Activated CD8-positive, alpha-beta memory T cell treated with anti-CD3 and anti-CD28 coated beads for 48 hours (primary cell): ENCODE measurements around the gene GATD1.

ENCODE experiments used
- DNase-seq, 3 experiments: peaks; one replicate each; pipeline ENCODE4 v3.0.0-alpha.2; 2020; ENCODE audit warnings: low read depth in 2 of 3, low spot score in 2 of 3

GATD1 gene

DNA sequence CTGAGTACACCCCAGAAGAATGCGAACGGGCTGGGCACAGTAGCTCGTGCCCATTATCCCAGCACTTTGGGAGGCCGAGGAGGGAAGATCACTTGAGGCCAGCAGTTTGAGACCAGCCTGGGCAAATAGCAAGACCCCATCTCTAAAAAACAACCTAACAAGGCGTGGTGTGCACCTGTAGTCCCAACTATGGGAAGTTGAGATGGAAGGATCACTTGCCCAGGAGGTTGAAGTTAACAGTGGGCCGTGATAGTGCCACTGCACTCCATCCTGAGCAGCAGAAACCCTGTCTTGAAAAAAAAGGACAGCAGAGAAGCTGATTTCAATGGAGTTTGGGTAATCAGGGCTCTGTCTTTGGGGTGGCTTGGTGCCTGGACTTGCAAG, 35.8 kb upstream of the GATD1 start:
- no peak for DNase-seq

DNA sequence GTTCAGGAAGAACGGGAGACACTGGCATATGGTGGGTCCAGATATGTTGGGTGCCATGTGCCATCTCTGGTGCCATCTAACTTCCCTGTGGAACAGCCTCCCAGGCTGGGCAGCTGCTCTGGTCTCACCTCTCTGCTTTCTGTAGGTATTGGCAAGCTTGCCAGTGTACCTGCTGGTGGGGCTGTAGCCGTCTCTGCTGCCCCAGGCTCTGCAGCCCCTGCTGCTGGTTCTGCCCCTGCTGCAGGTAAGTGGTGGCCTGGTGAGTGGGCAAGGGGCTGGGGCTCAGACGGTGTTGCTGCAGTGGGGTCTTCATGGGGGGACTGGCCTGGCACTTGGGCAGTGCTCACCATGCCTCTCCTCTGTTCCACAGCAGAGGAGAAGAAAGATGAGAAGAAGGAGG, 35.1 kb upstream of the GATD1 start:
- DNase-seq, result no peak

DNA sequence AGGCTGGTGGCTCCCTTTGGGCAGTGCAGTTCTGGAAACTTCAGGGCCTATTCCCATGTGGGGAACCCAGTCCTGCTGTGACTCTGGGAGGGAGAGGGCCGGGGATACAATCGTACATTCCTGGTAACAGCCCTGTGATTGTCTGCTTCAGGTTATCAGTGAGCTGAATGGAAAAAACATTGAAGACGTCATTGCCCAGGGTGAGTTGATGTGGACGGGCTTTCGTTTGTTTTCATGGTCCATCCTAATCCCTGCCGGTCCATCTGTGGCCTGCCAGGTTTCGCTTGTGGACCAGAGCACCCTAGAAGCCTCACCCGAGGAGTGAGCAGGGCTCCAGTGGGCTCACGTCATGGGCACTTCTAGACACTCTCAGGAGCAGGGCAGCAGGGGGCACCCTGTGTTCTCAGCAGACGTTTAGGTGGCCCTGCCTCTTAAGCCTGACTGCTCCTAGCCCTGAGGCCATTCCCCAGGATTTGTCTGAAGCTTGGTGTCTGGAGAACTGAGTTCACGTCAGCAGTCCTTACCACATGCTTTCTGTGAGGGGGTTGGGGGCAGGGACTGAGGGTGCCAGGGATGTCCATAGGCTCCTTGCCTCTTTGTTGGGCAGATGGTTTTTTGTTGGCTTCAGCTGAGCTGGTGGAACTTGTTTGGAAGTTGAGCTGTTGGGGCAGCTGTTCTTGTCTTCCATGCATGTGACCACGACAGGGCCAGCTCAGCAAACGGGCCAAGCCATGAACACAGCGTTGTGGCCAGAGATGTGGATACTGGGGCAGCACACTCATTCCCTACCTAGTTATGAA, 34.4 kb upstream of the GATD1 start:
- DNase-seq, result no peak

DNA sequence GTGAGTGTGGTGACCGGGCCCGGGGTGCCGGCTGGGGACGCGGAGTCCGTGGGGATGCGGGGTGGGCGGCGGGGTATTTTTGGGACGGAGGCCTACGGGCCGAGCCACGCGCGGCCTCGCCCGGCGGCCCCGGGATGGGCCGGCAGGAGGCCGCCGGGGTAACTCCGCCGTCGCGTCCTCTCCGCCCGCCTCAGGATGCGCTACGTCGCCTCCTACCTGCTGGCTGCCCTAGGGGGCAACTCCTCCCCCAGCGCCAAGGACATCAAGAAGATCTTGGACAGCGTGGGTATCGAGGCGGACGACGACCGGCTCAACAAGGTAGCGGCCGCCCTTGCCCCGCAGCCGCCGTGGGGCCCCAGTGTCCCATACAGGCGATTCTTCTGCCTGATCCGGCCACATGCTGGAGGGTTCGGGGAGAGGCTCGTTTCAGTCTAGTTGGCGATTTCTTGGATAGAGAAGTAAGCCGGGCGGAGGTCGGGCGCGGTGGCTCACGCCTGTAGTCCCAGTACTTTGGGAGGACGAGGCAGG, 32.8 kb upstream of the GATD1 start:
- DNase-seq, result no peak

DNA sequence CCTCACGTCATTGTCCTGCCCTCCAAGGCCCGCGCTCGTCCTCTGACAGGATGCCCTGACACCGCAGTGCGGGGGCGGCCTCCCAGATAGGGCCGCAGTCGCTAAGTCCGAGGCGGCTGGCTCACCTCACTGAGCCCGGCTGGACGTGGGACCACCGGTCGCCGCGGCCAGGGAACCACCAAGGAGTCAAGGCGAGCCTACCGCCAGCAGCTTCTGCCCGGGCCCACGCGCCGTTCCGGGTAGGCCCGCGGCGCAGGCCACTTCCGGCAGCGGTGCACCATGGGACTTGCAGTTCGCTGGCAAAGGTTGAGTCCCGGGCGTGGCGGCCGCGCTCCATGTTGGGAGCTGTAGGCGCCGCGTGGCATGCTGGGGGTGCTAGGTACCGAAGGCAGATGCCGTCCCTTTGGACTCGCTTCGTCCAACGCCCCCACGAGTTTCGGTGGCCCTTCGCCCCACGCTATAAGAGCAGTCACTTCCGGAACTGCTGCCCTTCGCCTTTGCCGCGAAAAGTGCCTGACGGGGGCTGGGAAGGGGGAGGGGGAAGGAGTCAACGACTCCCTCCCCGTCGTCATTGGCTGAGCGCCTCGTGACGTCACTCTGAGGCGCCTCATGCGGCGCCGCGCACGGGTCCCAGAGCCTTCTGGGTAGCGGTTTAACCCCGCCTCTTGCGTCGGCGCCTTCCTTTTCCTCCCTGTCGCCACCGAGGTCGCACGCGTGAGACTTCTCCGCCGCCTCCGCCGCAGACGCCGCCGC, 32.2 kb upstream of the GATD1 start, which contains the start of gene RPLP2:
RPLP2 (plus strand) TSS at position 681 of the 753 bp plus-strand sequence. CDS start 268 bp downstream, outside the sequence.
- peak; percentile 97 for DNase-seq

DNA sequence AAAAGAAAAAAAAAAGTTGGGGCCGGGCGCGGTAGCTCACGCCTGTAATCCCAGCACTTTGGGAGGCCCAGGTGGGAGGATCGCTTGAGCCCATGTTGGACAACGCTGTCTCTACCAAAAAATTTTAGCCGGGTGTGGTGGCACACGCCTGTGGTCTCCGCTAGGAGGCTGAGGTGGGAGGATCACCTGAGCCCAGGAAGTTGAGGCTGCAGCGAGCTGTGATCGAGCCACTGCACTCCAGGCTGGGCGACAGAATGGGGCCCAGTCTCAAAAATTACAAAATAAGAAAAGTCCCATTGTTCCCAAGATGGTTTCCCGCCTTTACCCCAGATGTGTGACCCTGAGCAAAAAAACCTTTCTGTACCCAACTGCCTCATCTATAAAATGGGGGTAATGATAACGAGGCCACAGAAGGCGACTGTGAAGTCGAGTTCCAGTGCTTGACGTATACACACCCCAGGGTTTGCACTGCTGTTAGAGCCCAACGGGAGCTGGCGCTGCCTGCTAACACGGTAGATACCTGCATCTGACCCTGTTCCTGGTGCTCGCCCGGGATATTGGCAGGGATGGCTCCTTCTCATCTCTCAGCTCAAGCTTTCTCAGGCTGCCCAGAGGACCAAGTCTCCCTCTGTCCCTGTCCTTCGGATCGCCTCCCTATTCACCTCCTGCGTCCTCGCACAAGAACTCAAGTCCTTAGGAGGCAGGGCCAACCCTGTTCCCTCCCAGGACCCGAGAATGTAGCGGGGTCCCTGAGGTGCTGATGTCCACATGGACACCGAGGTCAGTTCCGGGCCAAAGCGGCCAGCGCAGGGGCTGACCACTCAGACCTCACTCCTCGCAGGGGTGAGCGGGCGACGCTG, 31.4 kb upstream of the GATD1 start:
- no peak for DNase-seq

DNA sequence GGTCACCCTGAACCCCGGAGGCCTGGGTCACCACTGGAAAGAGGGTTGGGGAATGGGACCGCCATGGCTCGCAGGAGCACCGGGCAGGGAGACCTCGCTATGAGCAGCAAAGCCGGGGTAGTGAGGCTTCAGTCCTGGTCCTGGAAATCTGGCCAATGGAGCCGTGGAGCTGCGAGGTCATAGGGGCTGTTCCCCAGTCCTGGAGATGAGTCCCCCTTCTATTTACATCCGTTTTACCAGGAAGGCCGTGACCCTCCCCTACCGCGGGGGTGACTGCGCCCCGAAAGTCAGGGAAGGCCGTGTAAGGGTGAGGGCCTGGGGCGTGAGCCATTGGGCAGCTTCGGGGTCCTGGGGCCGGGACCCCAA, 27.3 kb upstream of the GATD1 start:
- no peak for DNase-seq

DNA sequence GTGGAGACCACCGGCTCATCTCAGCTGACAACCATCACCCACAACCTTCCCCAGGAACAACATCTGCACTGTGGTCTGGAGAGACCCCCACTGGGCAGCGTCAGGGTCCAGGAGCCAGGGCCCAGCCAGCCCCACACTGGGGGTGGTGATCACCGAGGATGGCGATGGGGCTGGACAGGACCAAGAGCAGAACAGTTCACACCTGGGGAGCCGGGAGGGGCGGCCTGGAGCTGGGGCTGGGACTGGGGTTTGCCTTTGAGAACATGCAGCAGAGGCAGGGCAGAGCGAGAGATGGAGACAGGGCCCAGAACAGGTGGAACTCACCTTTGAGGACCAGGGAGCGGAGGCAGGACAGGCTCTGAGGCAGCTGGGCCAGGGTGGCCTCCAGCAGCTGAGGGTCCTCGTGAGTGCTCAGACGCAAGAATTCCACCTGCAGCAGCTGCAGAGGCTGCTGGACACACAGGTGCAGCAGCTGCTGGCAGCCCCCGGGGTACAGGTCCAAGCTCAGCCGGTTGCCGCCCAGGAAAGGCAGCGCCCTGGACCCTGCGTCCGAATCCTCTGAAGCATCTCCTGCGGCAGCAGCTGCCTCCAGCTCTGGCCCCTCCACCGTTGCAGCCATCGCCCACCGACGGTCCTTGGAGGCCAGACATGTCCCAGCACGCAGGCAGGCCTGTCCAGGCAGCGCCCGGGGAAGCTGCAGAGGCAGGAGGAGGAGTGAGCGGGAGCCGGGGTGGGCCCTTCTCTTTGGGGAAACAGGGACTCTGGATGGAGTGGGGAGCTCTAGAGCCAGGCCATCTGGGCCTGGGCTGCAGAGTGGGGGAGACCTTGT, 26.7 kb upstream of the GATD1 start:
- DNase-seq, result no peak

DNA sequence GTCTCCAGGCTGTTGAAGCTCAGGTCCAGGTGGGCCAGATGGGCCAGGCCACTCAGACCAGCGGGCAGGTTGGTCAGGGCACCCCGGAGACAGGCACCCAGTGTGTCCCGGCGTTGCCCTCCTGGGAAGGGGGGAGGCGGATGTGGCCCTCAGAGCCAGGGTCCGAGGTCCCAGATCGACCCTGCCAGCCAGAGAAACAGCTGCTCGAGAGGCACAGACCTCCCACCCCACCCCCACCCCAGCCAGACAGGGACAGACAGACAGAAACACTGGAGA, 26.1 kb upstream of the GATD1 start:
- DNase-seq, result no peak

DNA sequence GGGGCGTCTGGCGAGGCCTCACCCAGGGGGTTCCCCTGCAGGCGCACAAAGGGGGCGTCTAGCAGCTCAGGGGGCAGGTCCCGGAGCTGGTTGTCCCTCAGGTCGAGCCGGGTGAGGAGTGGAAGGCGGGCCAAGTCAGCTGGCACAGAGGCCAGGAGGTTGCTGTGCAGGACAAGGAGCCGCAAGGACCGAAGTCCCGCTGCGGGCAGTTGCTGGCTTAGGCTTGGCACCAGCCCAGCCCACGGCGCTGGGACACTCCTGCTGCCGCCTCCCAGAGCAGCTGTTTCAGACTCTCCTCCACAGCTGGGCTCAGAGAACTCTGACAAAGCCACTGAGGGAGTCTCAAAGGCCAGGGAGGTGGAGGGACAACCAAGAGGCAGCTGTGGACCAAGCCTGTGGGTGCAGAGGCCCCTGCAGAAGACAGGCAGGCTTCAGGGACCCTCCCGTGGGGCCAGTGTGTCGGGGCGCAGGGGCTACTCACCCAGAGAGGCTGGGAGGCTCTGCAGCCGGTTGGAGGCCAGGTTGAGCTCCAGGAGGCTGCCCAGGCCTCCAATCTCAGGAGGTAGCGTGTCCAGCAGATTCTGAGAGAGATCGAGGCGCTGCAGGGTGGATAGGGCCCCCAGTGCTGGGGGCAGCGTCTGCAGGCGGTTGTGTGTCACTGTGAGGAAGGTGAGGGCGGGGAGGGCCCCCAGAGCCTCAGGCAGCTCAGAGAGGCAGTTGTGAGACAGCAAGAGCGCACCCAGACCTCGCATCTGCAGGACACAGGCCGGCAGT, 25.6 kb upstream of the GATD1 start:
- no peak for DNase-seq

DNA sequence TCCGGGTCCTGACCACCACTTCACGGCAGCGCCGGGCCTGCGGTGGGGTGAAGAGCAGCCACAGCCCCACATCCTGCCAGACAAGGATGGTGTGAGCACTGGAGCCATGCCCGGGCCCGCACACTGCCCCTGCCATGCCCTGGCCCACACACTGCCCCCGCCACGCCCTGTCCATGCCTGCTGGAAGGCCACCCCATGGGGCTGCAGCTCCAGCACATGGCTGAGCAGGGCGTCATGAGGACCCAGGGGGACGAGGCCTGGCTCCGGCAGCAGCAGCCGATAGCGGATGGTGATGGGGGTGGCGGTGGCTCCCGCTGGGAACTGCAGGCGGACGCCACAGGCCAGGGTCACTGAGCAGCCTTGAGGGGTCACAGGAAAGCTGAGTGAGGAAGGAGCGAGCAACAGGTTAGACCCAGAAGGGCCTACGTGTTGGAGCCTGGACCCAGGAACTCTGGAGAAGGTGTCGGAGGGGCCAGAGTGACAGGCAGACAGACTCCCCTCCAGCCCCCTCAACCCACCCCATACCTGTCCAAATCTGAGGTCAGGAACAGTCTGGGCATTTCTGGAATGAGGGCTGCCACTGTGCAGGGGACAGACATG, 24.8 kb upstream of the GATD1 start:
- no peak for DNase-seq

DNA sequence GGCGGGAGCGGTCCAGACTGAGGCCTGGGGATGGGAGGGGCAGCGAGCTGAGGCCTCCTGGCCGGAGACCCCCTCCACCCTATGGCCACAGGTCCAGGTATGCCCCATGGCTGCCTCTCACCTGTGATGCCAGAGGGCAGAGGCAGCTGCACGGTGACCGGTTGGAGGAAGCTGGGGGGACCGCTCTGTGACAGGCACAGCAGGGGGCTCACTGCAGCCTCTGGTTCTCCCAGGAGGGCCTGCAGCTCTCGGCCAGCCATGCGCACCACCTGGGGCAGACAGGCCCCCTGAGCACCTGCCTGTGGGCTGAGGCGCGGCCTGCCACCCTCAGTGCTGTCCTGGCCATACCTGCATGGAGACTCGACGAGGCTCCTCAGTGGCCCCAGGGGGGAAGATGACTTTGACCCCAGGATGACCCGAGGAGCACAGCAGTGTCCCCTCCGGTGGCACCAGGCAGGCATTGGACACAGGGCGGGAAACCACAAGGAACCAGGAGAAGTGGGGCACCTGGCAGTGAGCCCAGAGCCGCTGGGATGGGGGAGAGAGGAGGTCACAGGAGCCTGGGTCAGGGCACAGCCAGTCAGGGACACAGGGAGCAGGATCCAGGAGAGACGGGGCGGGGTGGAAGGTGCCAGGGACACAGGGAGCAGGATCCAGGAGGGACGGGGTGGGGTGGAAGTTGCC, 24.0 kb upstream of the GATD1 start:
- no peak for DNase-seq

DNA sequence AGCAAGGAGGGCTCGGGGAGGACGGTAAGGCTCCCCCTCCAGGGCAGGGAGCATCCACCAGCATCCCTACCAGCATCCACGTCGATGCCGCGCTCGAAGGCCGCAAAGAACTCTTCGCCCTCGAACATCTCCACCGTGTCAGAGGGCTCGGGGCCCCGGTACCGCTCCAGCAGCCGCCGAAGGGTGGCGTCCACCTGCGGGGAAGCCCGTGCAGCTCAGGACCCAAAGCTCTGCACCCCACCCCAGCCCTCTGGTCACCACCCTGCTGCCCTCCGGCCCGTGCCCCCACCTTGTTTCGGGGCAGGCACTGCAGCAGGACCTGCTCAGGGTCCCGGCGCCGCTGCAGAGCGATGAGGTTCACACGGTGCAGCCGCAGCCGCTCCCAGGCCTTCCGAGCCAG, 23.2 kb upstream of the GATD1 start:
- no peak for DNase-seq

DNA sequence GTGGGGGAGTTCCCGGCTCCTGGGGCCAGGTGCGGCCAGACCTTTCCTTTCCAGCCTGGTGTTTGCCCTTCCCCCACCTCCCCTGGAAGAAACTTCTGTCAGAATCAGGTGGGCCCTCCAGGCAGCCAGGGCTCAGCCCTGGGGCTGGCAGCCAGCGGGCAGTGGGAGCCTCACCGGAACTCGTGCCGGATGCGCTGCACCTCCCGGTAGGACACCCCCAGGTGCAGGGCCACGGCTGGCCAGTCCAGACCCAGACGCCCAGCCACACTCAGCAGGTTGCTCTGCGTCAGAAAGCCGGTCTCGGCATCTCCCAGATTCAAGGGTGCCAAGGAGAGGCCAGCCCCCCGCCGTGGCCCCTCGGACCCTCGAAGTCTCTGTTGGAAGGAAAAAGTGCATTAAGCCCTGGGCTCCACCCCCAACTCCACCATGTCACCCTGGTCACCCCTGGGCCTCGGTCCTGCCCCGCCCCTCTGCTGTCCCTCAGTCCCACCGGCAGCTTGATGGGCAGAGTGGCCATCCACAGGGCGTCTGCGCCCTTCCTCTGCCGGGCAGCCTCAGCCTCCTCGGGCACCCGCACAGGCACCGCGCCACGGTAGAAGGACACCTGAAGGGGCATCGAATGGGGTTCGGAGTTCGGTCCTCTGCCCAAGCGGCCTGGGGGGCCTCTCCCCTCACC, 22.5 kb upstream of the GATD1 start:
- no peak for DNase-seq

DNA sequence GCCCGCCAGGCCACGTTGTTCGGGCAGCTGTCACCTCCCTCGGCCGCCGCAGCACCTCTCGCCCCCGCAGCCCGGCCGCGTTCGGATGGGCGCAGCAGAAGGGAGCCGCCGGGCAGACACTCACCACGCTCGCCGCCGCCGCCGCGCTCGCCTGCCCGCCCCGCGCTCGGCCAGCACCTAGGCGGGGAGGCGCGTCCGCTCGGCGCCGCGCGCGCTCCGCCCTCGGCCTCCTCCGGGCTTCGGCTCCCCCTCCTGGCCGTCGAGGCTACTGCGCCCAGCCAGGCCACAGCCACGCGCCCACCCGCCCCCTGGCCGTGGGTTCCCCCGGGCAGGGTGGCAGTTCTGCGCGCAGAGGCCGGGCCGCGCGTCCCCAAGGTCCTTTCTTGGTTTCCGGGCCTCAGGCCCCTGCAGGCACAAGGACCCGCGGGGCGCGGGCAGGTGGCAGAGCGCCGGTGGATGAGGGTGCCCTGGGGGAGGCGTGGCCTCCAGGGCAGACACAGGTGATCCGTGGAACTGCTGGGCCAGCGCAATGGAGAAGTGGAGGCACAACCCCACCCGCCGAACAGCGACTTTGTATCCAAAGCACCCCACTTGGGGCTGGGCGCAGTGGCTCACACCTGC, 20.9 kb upstream of the GATD1 start, which contains the start of gene SLC25A22:
SLC25A22 (minus strand) TSS at position 189 of the 621 bp plus-strand sequence. CDS start 3,275 bp downstream, outside the sequence.
- peak; percentile 55 to 92 (median 70) for DNase-seq

DNA sequence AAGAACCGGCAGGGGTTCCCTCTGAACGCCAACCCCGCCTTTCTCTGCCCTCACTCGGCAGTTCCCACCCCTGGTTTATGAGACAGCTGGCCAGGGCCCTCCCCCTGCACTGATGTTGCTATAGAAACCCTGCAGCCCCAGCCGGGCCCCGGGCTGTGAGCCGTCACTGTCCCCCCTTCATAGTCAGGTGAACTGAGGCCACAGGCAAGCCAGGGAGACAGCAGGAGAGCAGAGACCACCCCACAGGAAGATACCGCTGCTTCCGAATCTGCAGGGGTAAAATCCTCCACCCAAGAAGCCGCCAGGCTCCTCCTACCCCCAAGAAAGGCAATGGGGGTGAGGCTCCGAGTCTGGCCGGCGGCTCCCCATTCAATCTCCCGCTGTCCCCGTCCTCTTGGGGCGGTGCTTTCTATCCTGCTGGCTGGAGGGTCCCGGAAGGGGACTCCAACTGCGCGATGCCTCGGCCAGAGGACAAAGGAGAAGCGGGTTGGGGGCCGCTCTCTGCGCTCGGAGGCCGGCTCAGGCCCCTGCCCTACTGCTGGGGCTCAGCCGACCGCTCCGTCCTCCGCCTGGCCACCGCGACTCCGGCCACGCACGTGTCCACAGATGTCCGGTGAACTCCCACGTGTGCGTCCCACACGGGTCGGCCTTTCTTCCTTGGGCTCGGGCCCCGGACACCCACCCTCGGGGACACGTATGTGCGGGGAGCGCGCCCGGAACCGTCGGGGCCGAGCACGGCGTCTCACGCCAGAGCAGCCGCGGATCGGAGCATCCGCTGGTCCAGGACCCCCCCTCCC, 20.2 kb upstream of the GATD1 start:
- DNase-seq, result peak in 2 of 3 experiments; percentile 68
